NCI-H1105 (cell line): Measurements from ENCODE around the gene SSX3.
"Not testable (repeated sequence)": the region's sequence is repeated elsewhere in the genome, so short reads cannot be mapped to it uniquely, and the experiment has no call there.

ENCODE experiments used
- DNase-seq: peaks from one replicate; lab custom pipeline; 2025; lab: John Stamatoyannopoulos, UW

SSX3 gene

DNA sequence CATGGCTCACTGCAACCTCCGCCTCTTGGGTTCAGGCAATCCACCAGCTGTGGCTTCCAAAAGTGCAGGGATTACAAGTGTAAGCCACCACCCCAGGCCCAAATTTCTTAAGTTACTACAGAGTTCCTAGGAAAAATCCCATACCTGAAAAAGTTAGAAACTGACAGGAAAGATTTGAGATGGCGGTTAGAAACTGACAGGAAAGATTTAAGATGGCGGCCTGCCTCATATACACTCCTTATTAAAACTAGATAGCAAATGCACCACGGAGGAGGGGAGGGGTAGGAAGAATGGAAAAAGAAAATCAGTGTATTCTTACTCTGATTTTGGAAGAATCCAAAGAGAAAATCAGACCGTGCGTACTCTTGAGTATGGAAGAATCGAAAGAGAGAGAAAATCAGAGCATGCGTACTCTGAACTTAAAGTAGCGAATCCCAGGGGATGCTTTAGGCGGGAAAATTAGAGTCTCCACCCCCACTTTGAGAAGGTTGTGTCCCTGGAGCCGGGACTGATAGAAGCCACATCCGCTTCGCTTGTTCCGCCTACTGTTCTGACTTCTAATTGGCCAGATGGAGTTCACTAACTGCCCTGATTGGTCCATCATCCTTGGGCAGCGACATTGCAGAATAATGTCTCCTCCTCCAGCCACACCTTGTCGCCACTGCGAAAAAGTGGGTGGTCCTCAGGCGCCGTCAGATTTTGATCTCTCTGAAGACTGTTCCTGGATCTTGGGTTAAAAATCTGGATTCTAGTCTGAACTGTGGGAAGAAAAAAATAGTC, at the start of gene SSX3:
TSS of gene SSX3 (minus strand) at position 389 of the 780 bp plus-strand sequence. CDS start 1,454 bp downstream, outside the sequence.
- DNase-seq, result not testable (repeated sequence)

GRCh38 chrX:48397825-48398224, 41.3 kb upstream of the SSX3 start:
- not testable (repeated sequence) for DNase-seq

GRCh38 chrX:48396931-48397330, 40.4 kb upstream of the SSX3 start:
- DNase-seq, result not testable (repeated sequence)

- not testable (repeated sequence) for DNase-seq
Measured at GRCh38 chrX:48383239-48383638, 26.7 kb upstream of the SSX3 start, which contains the start of gene SSX4. Gene SSX4, plus strand, starts transcription at chrX:48383539. Its CDS starts 515 bp downstream, at chrX:48384054.

DNA sequence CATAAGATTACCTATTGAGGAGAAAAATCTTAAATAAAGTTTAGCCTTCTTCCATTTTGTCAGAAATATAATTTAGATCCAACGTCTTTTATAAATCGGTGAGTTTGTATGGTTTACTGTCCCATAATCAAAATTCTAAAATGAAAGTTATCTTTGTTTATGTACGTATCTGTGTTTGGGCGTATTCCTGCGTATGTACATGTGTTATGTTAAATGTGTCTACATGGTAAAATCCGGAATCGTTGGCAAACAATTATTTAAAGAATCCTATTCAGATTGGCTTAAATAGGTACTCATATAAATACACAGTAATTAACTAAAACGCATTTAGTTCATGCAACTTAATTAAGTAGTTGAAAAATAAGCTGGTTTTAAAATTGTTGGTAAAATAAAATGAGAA, 13.9 kb upstream of the SSX3 start:
- DNase-seq, result not testable (repeated sequence)

GRCh38 chrX:48367717-48368408, 11.4 kb upstream of the SSX3 start:
- DNase-seq, result not testable (repeated sequence)

DNA sequence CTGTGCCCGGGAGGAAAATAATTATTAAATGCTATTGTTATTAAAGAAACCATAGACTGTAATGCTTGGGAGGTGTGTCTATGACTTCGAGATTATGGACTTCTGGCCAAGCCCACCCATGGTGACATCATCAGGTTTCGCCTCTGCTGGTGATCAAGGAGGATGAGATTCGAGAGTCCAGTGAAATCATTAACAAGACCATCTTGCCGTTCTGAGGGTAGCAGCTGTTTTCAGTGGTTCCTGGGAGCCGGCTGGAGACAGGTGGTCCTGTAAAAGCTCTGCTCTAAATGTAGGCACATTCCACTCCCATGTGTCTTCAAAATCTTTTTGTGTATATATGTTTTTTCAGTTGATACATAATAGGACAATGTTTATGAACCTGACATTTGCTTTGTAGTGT, 2.8 kb upstream of the SSX3 start:
- not testable (repeated sequence) for DNase-seq

GRCh38 chrX:48357681-48358080, 1.2 kb upstream of the SSX3 start:
- no peak for DNase-seq

DNA sequence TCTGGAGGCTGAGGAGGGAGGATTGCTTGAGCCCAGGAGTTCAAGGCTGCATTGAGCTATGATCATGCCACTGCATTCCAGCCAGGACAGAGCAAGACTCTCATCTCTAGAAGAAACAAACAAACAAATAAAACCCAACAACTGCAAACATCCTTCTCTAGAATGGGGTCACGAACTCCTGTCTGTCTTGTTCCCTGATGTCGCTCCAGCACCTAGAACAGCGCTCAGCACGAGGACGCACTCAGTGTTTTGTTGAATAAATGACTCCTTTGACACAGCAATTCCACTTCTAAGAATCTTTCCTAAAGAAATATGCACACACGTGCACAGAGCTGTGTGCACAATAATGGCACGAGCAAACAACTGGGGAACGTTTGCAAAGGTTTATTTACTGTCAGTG, 10.4 kb downstream of the SSX3 start:
- not testable (repeated sequence) for DNase-seq

GRCh38 chrX:48313996-48314395, 42.5 kb downstream of the SSX3 start:
- not testable (repeated sequence) for DNase-seq

- no peak for DNase-seq
Measured at GRCh38 chrX:48306175-48306574, 50.3 kb downstream of the SSX3 start.
